GM12892 (cell line): ENCODE measurements around the gene ARID3B.

Experiments used
- POLR2A ChIP-seq: IDR thresholded peaks from 2 replicates; pipeline ENCODE4 v1.6.1; 2011; ENCODE audit warnings: low read depth, low read length, control low read depth
- POLR2AphosphoS5 ChIP-seq: IDR thresholded peaks from 2 replicates; pipeline ENCODE4 v1.6.1; 2011; ENCODE audit warnings: low read depth, low read length, control low read depth

DNA sequence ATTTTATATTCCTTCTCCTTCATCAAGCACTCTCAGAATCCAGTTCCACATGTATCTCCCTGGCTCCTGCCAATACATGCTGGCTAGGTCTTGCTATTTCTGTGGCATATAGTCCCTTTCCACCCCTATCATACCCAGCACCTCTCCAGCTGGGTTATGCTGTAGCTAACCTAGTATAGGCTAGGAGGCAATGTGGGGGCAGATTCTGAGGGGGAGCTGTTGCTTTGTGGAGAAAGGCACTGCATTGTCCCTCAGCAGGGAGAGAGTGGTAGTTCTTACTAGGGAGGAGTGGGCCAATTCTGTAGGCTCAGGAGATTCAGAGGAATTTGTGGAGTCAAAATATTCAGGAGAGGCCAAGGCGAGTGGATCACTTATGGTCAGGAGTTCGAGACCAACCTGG lies 40.6 kb upstream of the ARID3B start:
- TF ChIP-seq POLR2A: no peak
- TF ChIP-seq POLR2AphosphoS5: no peak
